Neutrophil (primary cell): ENCODE data around the gene TMA16.
"Not testable (repeated sequence)": the region's sequence is repeated elsewhere in the genome, so short reads cannot be mapped to it uniquely, and the experiment has no call there.

Experiments
- H3K27ac ChIP-seq: fragments of 200-600 bp; sonication (generic); 2 replicates; pipeline ENCODE4 v1.5.1; 2016; ENCODE audit warnings: mild to moderate bottlenecking, moderate library complexity
- H3K27me3 ChIP-seq: fragments of 200-600 bp; sonication (generic); 2 replicates; pipeline ENCODE4 v1.6.0; 2016; ENCODE audit warnings: mild to moderate bottlenecking
- H3K36me3 ChIP-seq: fragments of 200-600 bp; sonication (generic); 2 replicates; pipeline ENCODE4 v1.5.1; 2017
- H3K4me1 ChIP-seq, 2 experiments: fragments of 200-600 bp in 1 of 2; sonication (generic) in 1 of 2; 1 replicate in 1 of 2; 2 replicates in 1 of 2; pipeline versions ENCODE4 v1.5.1 to v1.6.1; 2013 to 2016; ENCODE audit warnings: low read depth in 1 of 2, low read length in 1 of 2, mild to moderate bottlenecking in 1 of 2, moderate library complexity in 1 of 2; ENCODE audit not compliant: control insufficient read depth in 1 of 2, insufficient read depth in 1 of 2
- H3K4me3 ChIP-seq, 2 experiments: fragments of 200-600 bp in 1 of 2; sonication (generic) in 1 of 2; 1 replicate in 1 of 2; 2 replicates in 1 of 2; pipeline ENCODE4 v1.5.1; 2013 to 2016; ENCODE audit warnings: low read depth in 1 of 2, low read length in 1 of 2, mild to moderate bottlenecking in 1 of 2, moderate library complexity in 1 of 2
- H3K9me3 ChIP-seq: fragments of 200-600 bp; sonication (generic); 2 replicates; pipeline ENCODE4 v1.5.1; 2016
- TF ChIP-seq, protein P1 (sequence below): fragments of 200-600 bp; sonication (generic); IDR thresholded peaks from 2 replicates; pipeline ENCODE4 v1.5.1; 2016; ENCODE audit warnings: antibody characterized with exemption

Gene TMA16

DNA sequence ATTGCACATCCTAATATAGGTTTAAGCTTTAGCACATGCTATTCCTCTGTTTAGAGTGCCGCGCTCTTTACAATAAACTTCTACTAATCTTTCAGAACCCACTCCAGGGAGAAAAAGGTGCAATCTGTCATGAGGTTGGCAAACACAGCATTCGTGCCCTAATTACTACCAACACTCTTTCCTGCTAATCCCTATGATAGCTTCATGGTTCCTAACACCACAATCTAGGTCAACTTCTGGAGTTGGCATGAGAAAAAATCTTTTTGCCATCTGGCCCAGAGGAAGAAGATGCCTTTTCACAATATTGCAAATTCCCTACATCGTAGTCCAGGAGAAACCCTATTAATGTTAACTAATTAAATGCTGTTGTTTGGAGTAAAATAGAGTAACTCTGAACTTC lies 39.6 kb downstream of the TMA16 start:
- no peak overlapping the region for H3K27ac ChIP-seq
- no peaks in the 10 kb centered on the region for H3K27me3 ChIP-seq
- TF ChIP-seq, protein P1, sequence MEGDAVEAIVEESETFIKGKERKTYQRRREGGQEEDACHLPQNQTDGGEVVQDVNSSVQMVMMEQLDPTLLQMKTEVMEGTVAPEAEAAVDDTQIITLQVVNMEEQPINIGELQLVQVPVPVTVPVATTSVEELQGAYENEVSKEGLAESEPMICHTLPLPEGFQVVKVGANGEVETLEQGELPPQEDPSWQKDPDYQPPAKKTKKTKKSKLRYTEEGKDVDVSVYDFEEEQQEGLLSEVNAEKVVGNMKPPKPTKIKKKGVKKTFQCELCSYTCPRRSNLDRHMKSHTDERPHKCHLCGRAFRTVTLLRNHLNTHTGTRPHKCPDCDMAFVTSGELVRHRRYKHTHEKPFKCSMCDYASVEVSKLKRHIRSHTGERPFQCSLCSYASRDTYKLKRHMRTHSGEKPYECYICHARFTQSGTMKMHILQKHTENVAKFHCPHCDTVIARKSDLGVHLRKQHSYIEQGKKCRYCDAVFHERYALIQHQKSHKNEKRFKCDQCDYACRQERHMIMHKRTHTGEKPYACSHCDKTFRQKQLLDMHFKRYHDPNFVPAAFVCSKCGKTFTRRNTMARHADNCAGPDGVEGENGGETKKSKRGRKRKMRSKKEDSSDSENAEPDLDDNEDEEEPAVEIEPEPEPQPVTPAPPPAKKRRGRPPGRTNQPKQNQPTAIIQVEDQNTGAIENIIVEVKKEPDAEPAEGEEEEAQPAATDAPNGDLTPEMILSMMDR: no peak
- H3K36me3 ChIP-seq: no peaks in the 10 kb centered on the region
- H3K4me3 ChIP-seq: no peak overlapping the region
- H3K9me3 ChIP-seq: no peaks in the 10 kb centered on the region
- no peaks in the 10 kb centered on the region for H3K4me1 ChIP-seq

DNA sequence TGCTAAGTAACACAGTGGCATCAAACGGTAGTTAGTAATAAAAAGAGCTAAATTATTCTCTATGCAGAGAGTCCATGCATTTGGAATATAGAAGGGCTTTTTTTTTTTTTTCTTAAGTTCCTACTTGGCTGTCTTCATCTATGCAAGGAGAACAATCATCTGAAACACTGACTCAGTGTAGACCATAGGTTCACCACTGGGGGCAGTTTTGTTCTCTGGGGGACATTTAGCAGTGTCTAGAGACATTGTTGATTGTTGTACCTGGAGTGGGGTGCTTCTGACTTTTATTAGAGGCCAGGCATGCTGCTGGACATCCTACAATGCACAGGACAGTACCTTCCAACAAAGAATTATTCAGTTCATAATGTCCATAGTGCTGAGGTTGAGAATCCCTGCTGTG lies 41.2 kb downstream of the TMA16 start:
- no peaks in the 10 kb centered on the region for H3K27me3 ChIP-seq
- no peak overlapping the region for H3K27ac ChIP-seq
- H3K4me3 ChIP-seq: no peak overlapping the region
- TF ChIP-seq, protein P1: no peak
- H3K9me3 ChIP-seq: no peaks in the 10 kb centered on the region
- H3K4me1 ChIP-seq: no peaks in the 10 kb centered on the region
- no peaks in the 10 kb centered on the region for H3K36me3 ChIP-seq

DNA sequence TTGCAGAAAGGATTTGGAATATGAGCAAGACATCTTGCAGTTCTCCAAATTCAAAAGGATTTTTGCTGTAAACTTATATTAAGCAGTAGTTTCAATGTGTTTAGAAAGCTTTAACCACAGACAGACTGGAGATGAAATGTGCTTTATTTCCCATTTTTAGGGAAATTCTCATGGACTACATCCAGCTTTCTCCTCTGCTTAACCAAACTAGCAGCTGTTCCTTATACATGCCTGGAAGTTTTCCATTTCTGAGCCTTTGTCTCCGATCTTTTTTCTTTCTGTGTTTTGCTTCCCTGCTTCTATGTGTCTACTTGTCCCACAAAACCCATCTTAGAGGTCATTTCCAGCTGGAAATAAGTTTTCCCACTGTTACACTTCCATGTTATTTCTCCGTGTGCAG lies 41.6 kb downstream of the TMA16 start:
- H3K4me3 ChIP-seq: no peak overlapping the region
- H3K27me3 ChIP-seq: no peaks in the 10 kb centered on the region
- TF ChIP-seq, protein P1: no peak
- no peaks in the 10 kb centered on the region for H3K4me1 ChIP-seq
- H3K36me3 ChIP-seq: no peaks in the 10 kb centered on the region
- H3K9me3 ChIP-seq: no peaks in the 10 kb centered on the region
- no peak overlapping the region for H3K27ac ChIP-seq

DNA sequence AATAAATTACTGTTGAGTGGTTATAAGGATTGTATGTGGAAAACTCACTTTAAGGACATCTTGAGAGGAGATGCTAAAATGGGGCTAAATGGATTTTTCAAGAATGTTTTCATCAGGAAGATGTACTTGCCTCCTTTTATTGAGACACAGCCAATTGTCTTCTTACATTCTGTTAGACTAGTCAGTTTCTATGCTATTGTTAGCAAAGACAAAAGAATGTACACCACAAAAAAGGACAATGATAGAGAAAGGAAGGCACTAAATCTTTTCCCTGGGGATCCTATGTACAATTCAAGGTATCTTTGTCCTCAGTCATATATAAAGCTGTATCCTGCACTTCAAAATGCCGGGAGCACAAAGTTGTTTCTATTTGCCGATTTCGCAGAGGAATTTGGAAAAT lies 42.6 kb downstream of the TMA16 start:
- Histone ChIP-seq H3K27me3 (no peaks in the 10 kb centered on the region), H3K27ac (no peak overlapping the region), H3K4me1 (no peaks in the 10 kb centered on the region), H3K36me3 (no peaks in the 10 kb centered on the region), H3K4me3 (no peak overlapping the region), H3K9me3 (no peaks in the 10 kb centered on the region)
- TF ChIP-seq, protein P1: no peak

DNA sequence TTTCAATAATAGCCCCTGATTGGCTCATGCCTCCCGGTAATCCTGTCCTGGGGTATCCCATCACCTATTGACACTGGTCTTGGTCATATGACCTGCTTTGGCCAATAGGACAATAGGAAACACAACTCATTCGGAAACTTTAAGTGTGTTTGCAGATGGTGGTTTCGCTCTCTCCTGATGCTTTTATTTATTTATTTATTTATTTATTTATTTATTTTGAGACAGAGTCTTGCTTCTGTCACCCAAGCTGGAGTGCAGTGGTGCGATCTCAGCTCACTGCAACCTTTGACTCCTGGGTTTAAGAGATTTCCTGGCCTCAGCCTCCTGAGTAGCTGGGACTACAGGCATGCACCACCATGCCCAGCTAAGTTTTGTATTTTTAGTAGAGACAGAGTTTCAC lies 44.3 kb downstream of the TMA16 start:
- H3K27ac ChIP-seq, H3K4me1 ChIP-seq, H3K9me3 ChIP-seq, H3K36me3 ChIP-seq, H3K27me3 ChIP-seq, H3K4me3 ChIP-seq: not testable (repeated sequence)

DNA sequence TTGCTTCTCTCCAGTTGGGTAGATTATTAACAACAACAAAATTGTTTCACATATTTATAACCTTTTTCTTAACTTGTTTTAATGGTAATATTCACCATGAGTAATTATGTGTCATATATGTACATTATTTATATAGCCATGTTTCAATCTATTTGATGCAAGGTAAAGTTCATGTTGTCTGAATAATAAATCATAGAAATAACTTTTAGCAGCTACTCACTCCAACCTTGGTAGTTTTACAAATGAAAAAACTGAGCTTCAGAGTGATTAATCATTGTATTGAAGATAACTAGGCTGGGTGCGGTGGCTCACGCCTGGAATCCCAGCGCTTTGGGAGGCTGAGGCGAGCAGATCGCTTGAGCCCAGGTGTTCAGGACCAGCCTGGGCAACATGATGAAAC lies 46.0 kb downstream of the TMA16 start:
- Histone ChIP-seq H3K9me3 (no peaks in the 10 kb centered on the region), H3K27ac (no peak overlapping the region), H3K4me3 (no peak overlapping the region), H3K36me3 (no peaks in the 10 kb centered on the region), H3K27me3 (no peaks in the 10 kb centered on the region), H3K4me1 (peaks cover 0 to 5% of the 10 kb centered on the region in 2 experiments)
- TF ChIP-seq, protein P1: no peak
